DMS79 treated with DMSO at 0.1 percent for 48 hours (cell line): ENCODE results near the gene SOD2.
"Not testable (repeated sequence)": the region's sequence is repeated elsewhere in the genome, so short reads cannot be mapped to it uniquely, and the experiment has no call there.

Experiments
- DNase-seq: peaks from one replicate; lab custom pipeline; 2025; lab: John Stamatoyannopoulos, UW

The SOD2 gene

GRCh38 chr6:159716247-159717096, 23.4 kb upstream of the SOD2 start:
- DNase-seq: no peak

GRCh38 chr6:159715605-159716004, 22.6 kb upstream of the SOD2 start:
- DNase-seq: no peak

- no peak for DNase-seq
Measured at GRCh38 chr6:159715166-159715565, 22.1 kb upstream of the SOD2 start.

GRCh38 chr6:159714404-159714803, 21.4 kb upstream of the SOD2 start:
- no peak for DNase-seq

- DNase-seq: no peak
Measured at GRCh38 chr6:159713984-159714383, 20.9 kb upstream of the SOD2 start.

GRCh38 chr6:159712389-159712788, 19.3 kb upstream of the SOD2 start:
- DNase-seq: not testable (repeated sequence)

GRCh38 chr6:159710603-159711002, 17.6 kb upstream of the SOD2 start:
- DNase-seq: not testable (repeated sequence)

GRCh38 chr6:159701413-159701999, 8.5 kb upstream of the SOD2 start:
- no peak for DNase-seq

- no peak for DNase-seq
Measured at GRCh38 chr6:159700970-159701369, 7.9 kb upstream of the SOD2 start.

- no peak for DNase-seq
Measured at GRCh38 chr6:159695984-159696383, 2.9 kb upstream of the SOD2 start.

- peak; percentile 57 for DNase-seq
Measured at GRCh38 chr6:159693894-159694545, 979 bp upstream of the SOD2 start.

GRCh38 chr6:159692303-159693127, 526 bp downstream of the SOD2 start:
- DNase-seq: peak; percentile 29

- no peak for DNase-seq
Measured at GRCh38 chr6:159691963-159692287, 1.1 kb downstream of the SOD2 start.

- DNase-seq: peak; percentile 35
Measured at GRCh38 chr6:159691133-159691962, 1.7 kb downstream of the SOD2 start.

GRCh38 chr6:159690135-159690534, 2.9 kb downstream of the SOD2 start:
- not testable (repeated sequence) for DNase-seq

- DNase-seq: no peak
Measured at GRCh38 chr6:159689001-159689400, 4.0 kb downstream of the SOD2 start.

- DNase-seq: no peak
Measured at GRCh38 chr6:159688266-159688905, 4.7 kb downstream of the SOD2 start.

- DNase-seq: no peak
Measured at GRCh38 chr6:159687341-159687740, 5.7 kb downstream of the SOD2 start.

GRCh38 chr6:159686703-159687102, 6.3 kb downstream of the SOD2 start:
- no peak for DNase-seq

- no peak for DNase-seq
Measured at GRCh38 chr6:159686040-159686439, 7.0 kb downstream of the SOD2 start.

- no peak for DNase-seq
Measured at GRCh38 chr6:159684013-159684304, 9.1 kb downstream of the SOD2 start.
